ENCODE data around the gene SALL2.
A peak's percentile ranks its signal among the peaks of the same experiment; 100 is the strongest.
"Not testable (repeated sequence)": the region's sequence is repeated elsewhere in the genome, so short reads cannot be mapped to it uniquely, and the experiment has no call there.

SALL2 gene

GRCh38 chr14:21525962-21526671 lies at the start of gene SALL2:
TSS of gene SALL2 (minus strand) at chr14:21526346. CDS start at chr14:21526127, 219 bp downstream.
- no peak for DNase-seq (ENCODE audit: low read depth)

- DNase-seq (ENCODE audit: low read depth): no peak
Measured at GRCh38 chr14:21575661-21576060, 49.5 kb upstream of the SALL2 start.

GRCh38 chr14:21572604-21573003 lies 46.5 kb upstream of the SALL2 start:
- no peak for DNase-seq (ENCODE audit: low read depth)

GRCh38 chr14:21558703-21559170 lies 32.6 kb upstream of the SALL2 start:
- DNase-seq (ENCODE audit: low read depth): no peak

- peak; percentile 66 for DNase-seq (ENCODE audit: low read depth)
Measured at GRCh38 chr14:21557084-21557901, 31.1 kb upstream of the SALL2 start.

GRCh38 chr14:21556378-21557083 lies 30.4 kb upstream of the SALL2 start:
- DNase-seq (ENCODE audit: low read depth): no peak

- no peak for DNase-seq (ENCODE audit: low read depth)
Measured at GRCh38 chr14:21553266-21553665, 27.1 kb upstream of the SALL2 start.

- not testable (repeated sequence) for DNase-seq (ENCODE audit: low read depth)
Measured at GRCh38 chr14:21544588-21544987, 18.4 kb upstream of the SALL2 start.

- no peak for DNase-seq (ENCODE audit: low read depth)
Measured at GRCh38 chr14:21543963-21544362, 17.8 kb upstream of the SALL2 start.

GRCh38 chr14:21543521-21543960 lies 17.4 kb upstream of the SALL2 start:
- DNase-seq (ENCODE audit: low read depth): no peak

- no peak for DNase-seq (ENCODE audit: low read depth)
Measured at GRCh38 chr14:21541413-21542074, 15.4 kb upstream of the SALL2 start.

- no peak for DNase-seq (ENCODE audit: low read depth)
Measured at GRCh38 chr14:21539189-21539940, 13.2 kb upstream of the SALL2 start.

GRCh38 chr14:21537090-21537424 lies 10.9 kb upstream of the SALL2 start:
- DNase-seq (ENCODE audit: low read depth): no peak

GRCh38 chr14:21536418-21537089 lies 10.4 kb upstream of the SALL2 start:
- DNase-seq (ENCODE audit: low read depth): no peak

GRCh38 chr14:21535545-21536417 lies 9.6 kb upstream of the SALL2 start:
- DNase-seq (ENCODE audit: low read depth): no peak

GRCh38 chr14:21534576-21534975 lies 8.4 kb upstream of the SALL2 start:
- no peak for DNase-seq (ENCODE audit: low read depth)

- no peak for DNase-seq (ENCODE audit: low read depth)
Measured at GRCh38 chr14:21533294-21533693, 7.1 kb upstream of the SALL2 start.

- no peak for DNase-seq (ENCODE audit: low read depth)
Measured at GRCh38 chr14:21529515-21529914, 3.4 kb upstream of the SALL2 start.

- no peak for DNase-seq (ENCODE audit: low read depth)
Measured at GRCh38 chr14:21528381-21529348, 2.5 kb upstream of the SALL2 start.
